Transverse colon (tissue), 4 donors: ENCODE data around the gene WDFY2. TPM values are rescaled to one million over a fixed set of nuclear protein-coding genes. Genes with fewer than 3 reads are reported as not detected.

Experiments
- DNase-seq: peaks from one replicate; pipeline ENCODE4 v3.0.0-alpha.2; 2019
- H3K27ac ChIP-seq, 4 donors: fragments of 200-600 bp; sonication (generic); 2 replicates each; pipeline ENCODE4 v1.5.1; 2016 to 2018; ENCODE audit warnings: inconsistent platforms in 4 of 4
- H3K27me3 ChIP-seq: fragments of 200-600 bp; sonication (generic); 2 replicates; pipeline ENCODE4 v1.5.1; 2017; ENCODE audit warnings: inconsistent platforms
- H3K36me3 ChIP-seq, 4 donors: fragments of 200-600 bp; sonication (generic); 2 replicates each; pipeline ENCODE4 v1.5.1; 2017 to 2019; ENCODE audit warnings: inconsistent platforms in 4 of 4
- H3K4me1 ChIP-seq, 4 donors: fragments of 200-600 bp; sonication (generic); 2 replicates each; pipeline ENCODE4 v1.5.1; 2017 to 2020; ENCODE audit warnings: inconsistent platforms in 4 of 4
- H3K4me3 ChIP-seq, 4 donors: fragments of 200-600 bp; sonication (generic); 1 replicate in 1 of 4; 2 replicates in 3 of 4; pipeline versions ENCODE4 v1.5.1 to v1.6.1; 2017 to 2019; ENCODE audit warnings: inconsistent platforms in 4 of 4
- H3K9me3 ChIP-seq, 2 donors: fragments of 200-600 bp; sonication (generic); 2 replicates each; pipeline ENCODE4 v1.5.1; 2017 to 2019; ENCODE audit warnings: inconsistent platforms in 2 of 2
- EP300 ChIP-seq: sonication (generic); formaldehyde crosslinking; IDR thresholded peaks from one replicate; pipeline ENCODE4 v1.6.1; 2017; ENCODE audit warnings: antibody characterized with exemption, low read depth
- POLR2A ChIP-seq: fragments of 450-650 bp; IDR thresholded peaks from one replicate; pipeline ENCODE4 v1.6.1; 2016; ENCODE audit warnings: antibody characterized with exemption, mild to moderate bottlenecking, moderate library complexity
- POLR2AphosphoS5 ChIP-seq, 3 donors: sonication (generic); formaldehyde crosslinking; IDR thresholded peaks; one replicate each; pipeline ENCODE4 v1.6.1; 2016; ENCODE audit warnings: antibody characterized with exemption in 3 of 3
- WGBS, 2 donors: methylation state at CpG; one replicate each; pipeline ENCODE4 v1.1.5; 2018; ENCODE audit warnings: low coverage in 1 of 2; 5-methylcytosine and 5-hydroxymethylcytosine counted together
- in situ Hi-C, 4 donors: fragments of 200-750 bp; cut with MboI; loops; one replicate each; pipeline versions ENCODE4 v1.15.0 to v1.15.1; 2017; ENCODE audit warnings: low sequenced_read_pairs in 3 of 4, low pct_ligation_motif_present in 1 of 4, low pct_unique_long_range_greater_than_20kb in 1 of 4
- intact Hi-C: fragments of 100-400 bp; cut with DNase I; formaldehyde crosslinking; loops from one replicate; pipeline ENCODE4 v1.15.1; 2023; ENCODE audit warnings: low total_unique reads
- total RNA-seq, 4 donors: library from RNA; depleted of rRNA; stranded (reverse); fragments of >200 nt; gene quantifications; one replicate each; pipeline ENCODE4 v1.1.0, GENCODE V29; 2016
- TF ChIP-seq, protein P1 (sequence below), 5 experiments: fragments of 200-600 bp in 3 of 5; fragments of 450-650 bp in 2 of 5; sonication (generic) in 3 of 5; IDR thresholded peaks; 1 replicate in 2 of 5; 2 replicates in 3 of 5; pipeline ENCODE4 v1.5.1; 2016 to 2017; ENCODE audit warnings: antibody characterized with exemption in 5 of 5, inconsistent platforms in 3 of 5, mild to moderate bottlenecking in 2 of 5, moderate library complexity in 1 of 5

Gene WDFY2
- total RNA-seq, 4 donors from 2014 or later, result 2.4 to 12.3 (median 6.7) TPM

DNA sequence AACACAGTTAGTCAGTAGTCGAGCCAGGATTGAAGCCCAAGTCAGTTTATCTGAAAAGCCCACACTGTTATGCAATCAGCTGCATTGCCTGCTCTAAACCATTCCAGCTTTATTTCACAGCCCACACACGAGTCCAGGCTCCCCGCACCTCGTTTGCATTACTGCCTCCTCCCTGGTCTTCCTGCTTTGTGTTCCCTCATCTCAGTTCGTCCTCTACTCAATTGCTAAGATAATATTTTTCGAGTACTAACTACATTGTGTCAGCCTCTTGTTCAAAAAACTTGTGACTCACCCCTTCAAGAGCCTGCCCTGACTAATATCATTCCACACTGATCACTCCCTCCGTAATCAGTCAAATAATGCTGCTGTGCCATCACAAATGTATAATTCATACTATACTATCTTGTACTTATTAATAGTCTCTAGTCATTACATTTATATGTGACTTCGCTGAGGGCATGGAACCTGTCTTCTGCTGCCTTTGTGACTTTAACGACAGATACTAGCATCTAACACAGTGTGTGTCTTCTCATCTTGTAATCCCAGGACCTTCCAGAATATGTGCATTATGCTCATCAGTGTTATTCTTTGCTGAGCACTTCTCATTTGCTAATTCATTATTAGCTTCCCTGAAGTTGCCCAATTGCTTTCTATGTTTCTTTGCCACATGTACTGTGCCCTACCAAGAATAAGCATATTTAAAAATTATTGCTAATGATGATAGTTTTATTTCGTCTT lies 26.2 kb upstream of the WDFY2 start:
- in situ Hi-C loops (no loop called here), intact Hi-C loops (no loop called here)
- Histone ChIP-seq H3K36me3 (no peaks in the 10 kb centered on the region), H3K27ac (no peak overlapping the region), H3K4me1 (no peaks in the 10 kb centered on the region), H3K9me3 (no peaks in the 10 kb centered on the region), H3K4me3 (no peak overlapping the region), H3K27me3 (no peaks in the 10 kb centered on the region)
- 48 to 55% methylated on average over 4 to 10 of the region's 10 CpGs for WGBS, 2 donors
- TF ChIP-seq EP300 (no peak), POLR2AphosphoS5 (IDR thresholded peaks at IDR 0.05) (no peak), POLR2A (no peak)
- TF ChIP-seq, protein P1, sequence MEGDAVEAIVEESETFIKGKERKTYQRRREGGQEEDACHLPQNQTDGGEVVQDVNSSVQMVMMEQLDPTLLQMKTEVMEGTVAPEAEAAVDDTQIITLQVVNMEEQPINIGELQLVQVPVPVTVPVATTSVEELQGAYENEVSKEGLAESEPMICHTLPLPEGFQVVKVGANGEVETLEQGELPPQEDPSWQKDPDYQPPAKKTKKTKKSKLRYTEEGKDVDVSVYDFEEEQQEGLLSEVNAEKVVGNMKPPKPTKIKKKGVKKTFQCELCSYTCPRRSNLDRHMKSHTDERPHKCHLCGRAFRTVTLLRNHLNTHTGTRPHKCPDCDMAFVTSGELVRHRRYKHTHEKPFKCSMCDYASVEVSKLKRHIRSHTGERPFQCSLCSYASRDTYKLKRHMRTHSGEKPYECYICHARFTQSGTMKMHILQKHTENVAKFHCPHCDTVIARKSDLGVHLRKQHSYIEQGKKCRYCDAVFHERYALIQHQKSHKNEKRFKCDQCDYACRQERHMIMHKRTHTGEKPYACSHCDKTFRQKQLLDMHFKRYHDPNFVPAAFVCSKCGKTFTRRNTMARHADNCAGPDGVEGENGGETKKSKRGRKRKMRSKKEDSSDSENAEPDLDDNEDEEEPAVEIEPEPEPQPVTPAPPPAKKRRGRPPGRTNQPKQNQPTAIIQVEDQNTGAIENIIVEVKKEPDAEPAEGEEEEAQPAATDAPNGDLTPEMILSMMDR (IDR thresholded peaks at IDR 0.05), result no peak
- no peak for DNase-seq

- Histone ChIP-seq H3K27me3 (no peaks in the 10 kb centered on the region), H3K27ac (no peak overlapping the region), H3K4me3 (no peak overlapping the region), H3K36me3 (no peaks in the 10 kb centered on the region), H3K4me1 (no peaks in the 10 kb centered on the region), H3K9me3 (no peaks in the 10 kb centered on the region)
- in situ Hi-C loops (no loop called here), intact Hi-C loops (no loop called here)
- no peak for DNase-seq
- 45% methylated on average over 1 of the region's 1 CpG; no CpG with 5 or more reads in 1 of the 2 donors for WGBS, 2 donors
- TF ChIP-seq EP300, result no peak
Observed at GRCh38 chr13:51559946-51560735, 24.1 kb upstream of the WDFY2 start.

DNA sequence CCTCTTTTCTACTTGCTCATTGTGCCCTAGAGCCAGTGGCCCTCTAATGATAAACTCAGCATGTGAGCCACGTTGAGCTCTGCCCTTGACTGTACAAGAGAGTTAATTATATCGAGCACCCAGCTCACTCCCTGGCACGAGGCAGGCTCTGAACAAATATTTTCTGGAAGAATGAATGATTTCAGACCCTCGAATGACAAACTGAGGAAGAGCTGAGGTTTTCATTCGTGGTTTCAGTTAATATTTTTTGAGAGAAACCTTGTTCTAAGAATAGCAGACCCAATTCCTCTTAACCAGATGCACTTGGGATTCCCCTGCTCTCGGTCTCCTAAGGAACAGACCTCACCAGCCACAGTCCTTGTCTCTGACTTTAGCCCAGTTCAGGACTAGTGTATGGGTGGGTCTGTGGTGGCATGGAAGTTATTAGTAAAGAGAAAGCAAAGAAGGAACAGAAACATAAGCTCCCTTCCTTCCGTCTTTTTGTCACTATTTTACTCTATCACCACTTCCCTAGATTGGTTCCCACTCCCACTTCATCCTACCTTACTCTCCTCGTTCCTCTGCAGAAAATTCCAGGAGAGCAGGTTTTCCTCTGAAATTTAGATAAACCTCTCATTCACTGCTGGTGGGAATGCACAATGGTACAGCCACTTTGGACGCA lies 22.1 kb upstream of the WDFY2 start:
- 71 to 80% methylated on average over 5 to 9 of the region's 9 CpGs for WGBS, 2 donors
- DNase-seq, result no peak
- no peak for TF ChIP-seq POLR2AphosphoS5 (IDR thresholded peaks at IDR 0.05)
- no peak for TF ChIP-seq EP300
- TF ChIP-seq, protein P1 (IDR thresholded peaks at IDR 0.05), result no peak
- TF ChIP-seq POLR2A, result no peak

DNA sequence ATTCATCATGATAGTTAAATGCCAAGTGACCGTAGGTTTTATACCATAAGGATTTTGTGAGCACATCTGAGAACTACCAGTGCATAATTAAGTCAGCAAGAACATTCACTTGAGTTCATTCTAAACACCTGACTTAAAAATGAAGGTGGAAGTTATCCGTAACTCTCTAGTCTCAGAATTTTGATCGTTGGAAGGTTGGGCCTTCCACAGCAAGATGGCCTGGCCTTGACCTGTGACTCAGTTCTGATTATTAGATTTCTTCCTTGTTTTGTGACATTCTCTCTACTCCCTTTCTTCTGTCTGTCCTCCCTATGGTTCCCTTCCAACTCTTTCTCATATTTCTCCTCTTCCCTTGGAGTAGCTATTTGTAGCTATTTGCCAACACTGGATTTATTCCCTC lies 20.0 kb upstream of the WDFY2 start:
- no peak overlapping the region for H3K4me3 ChIP-seq
- DNase-seq, result no peak
- TF ChIP-seq, protein P1 (IDR thresholded peaks at IDR 0.05), result no peak
- TF ChIP-seq POLR2A, result no peak
- TF ChIP-seq EP300, result no peak
- TF ChIP-seq POLR2AphosphoS5 (IDR thresholded peaks at IDR 0.05), result no peak
- 76 to 87% methylated on average over 3 of the region's 3 CpGs for WGBS, 2 donors
- in situ Hi-C loops (no loop called here), intact Hi-C loops (no loop called here)
- H3K4me1 ChIP-seq, result no peaks in the 10 kb centered on the region
- no peaks in the 10 kb centered on the region for H3K27me3 ChIP-seq
- no peak overlapping the region for H3K27ac ChIP-seq
- no peaks in the 10 kb centered on the region for H3K9me3 ChIP-seq
- H3K36me3 ChIP-seq, result no peaks in the 10 kb centered on the region

More for the DNA sequence above, 22.1 kb upstream of the WDFY2 start:
- H3K27ac ChIP-seq, result no peak overlapping the region
- H3K27me3 ChIP-seq, result no peaks in the 10 kb centered on the region
- in situ Hi-C loops, result no loop called here
- H3K4me1 ChIP-seq, result no peaks in the 10 kb centered on the region
- H3K4me3 ChIP-seq, result no peak overlapping the region
- intact Hi-C loops, result no loop called here
- H3K9me3 ChIP-seq, result no peaks in the 10 kb centered on the region
- H3K36me3 ChIP-seq, result no peaks in the 10 kb centered on the region
